Vagina (tissue), 2 donors: ENCODE results near the gene ARHGAP26. TPM values are rescaled to one million over a fixed set of nuclear protein-coding genes. Genes with fewer than 3 reads are reported as not detected.

Source experiments
- DNase-seq, 2 donors: peaks; one replicate each; pipeline ENCODE4 v3.0.0-alpha.2; 2017; ENCODE audit errors: extremely low spot score in 2 of 2
- H3K27ac ChIP-seq: fragments of 200-600 bp; sonication (generic); one replicate; pipeline ENCODE4 v1.5.1; 2019
- H3K27me3 ChIP-seq: fragments of 200-600 bp; sonication (generic); one replicate; pipeline ENCODE4 v1.5.1; 2019
- H3K36me3 ChIP-seq, 2 donors: fragments of 200-600 bp; sonication (generic); one replicate each; pipeline ENCODE4 v1.5.1; 2017 to 2019
- H3K4me1 ChIP-seq: fragments of 200-600 bp; sonication (generic); one replicate; pipeline ENCODE4 v1.5.1; 2019
- H3K4me3 ChIP-seq, 2 donors: fragments of 200-600 bp; sonication (generic); 1 replicate in 1 of 2; 2 replicates in 1 of 2; pipeline ENCODE4 v1.5.1; 2016 to 2019
- H3K9me3 ChIP-seq: fragments of 200-600 bp; sonication (generic); one replicate; pipeline ENCODE4 v1.5.1; 2019
- CTCF ChIP-seq, 3 experiments: fragments of 450-650 bp in 2 of 3; fragments of 200-600 bp in 1 of 3; sonication (generic) in 1 of 3; IDR thresholded peaks; one replicate each; pipeline ENCODE4 v1.5.1; 2017 to 2019; ENCODE audit warnings: antibody characterized with exemption in 3 of 3, mild to moderate bottlenecking in 2 of 3, moderate library complexity in 2 of 3
- POLR2A ChIP-seq, 2 donors: fragments of 450-650 bp; IDR thresholded peaks; one replicate each; pipeline ENCODE4 v1.6.1; 2017; ENCODE audit warnings: antibody characterized with exemption in 2 of 2, mild to moderate bottlenecking in 2 of 2, moderate library complexity in 2 of 2
- POLR2AphosphoS5 ChIP-seq, 2 donors: sonication (generic); formaldehyde crosslinking; IDR thresholded peaks; one replicate each; pipeline ENCODE4 v1.9.0; 2017; ENCODE audit warnings: antibody characterized with exemption in 2 of 2, mild to moderate bottlenecking in 2 of 2, low read depth in 1 of 2; ENCODE audit not compliant: insufficient read depth in 1 of 2
- intact Hi-C: fragments of 100-400 bp; cut with DNase I; formaldehyde crosslinking; loops from one replicate; pipeline ENCODE4 v1.15.1; 2023
- total RNA-seq: library from RNA; depleted of rRNA; stranded (reverse); fragments of >200 nt; gene quantifications from one replicate; pipeline ENCODE4 v1.2.3, GENCODE V29; 2016

Gene ARHGAP26
- total RNA-seq, 1 donor from 2014 or later: 42.5 TPM

DNA sequence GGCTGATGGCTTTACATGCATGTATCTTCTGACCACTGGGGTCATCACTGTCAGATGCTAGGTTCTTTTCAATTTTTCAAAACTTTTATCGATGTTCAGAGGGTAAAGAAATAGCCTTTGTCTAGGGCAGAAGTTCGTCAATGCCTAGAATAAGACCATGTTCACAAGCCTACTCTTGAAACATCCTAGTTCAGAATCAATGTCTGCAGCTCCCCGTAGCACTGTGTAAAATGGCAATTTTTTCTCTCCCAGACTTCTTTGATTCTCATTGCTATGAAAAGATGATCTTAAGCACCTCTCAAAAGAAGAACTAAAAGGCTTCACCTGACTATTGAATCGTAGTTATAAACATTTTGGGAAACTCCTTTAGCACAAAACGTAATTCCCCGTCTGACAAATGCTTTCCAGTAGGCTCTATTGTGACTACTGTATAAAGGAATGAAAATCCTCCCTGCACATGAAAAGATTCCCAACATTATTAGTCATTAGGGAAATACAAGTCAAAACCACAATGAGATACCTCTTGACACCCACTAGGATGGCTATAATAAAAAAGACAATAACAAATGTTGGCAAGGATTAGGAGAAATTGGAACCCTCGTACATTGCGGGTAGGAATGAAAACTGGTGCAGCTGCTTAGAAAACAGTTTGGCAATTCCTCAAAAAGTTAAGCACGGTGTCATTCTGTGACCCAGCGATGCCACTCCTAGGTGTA, 263.5 kb downstream of the ARHGAP26 start:
- intact Hi-C loops: no loop called here
- H3K36me3 ChIP-seq: no peaks in the 10 kb centered on the region
- no peak for TF ChIP-seq POLR2A (IDR thresholded peaks at IDR 0.05)
- peak in 1 of 2 donors; percentile 74 for TF ChIP-seq POLR2AphosphoS5 (IDR thresholded peaks at IDR 0.05; ENCODE audit: insufficient read depth in 1 of 2, low read depth in 1 of 2)
- TF ChIP-seq CTCF (IDR thresholded peaks at IDR 0.05): no peak
- H3K9me3 ChIP-seq: no peaks in the 10 kb centered on the region
- no peaks in the 10 kb centered on the region for H3K27me3 ChIP-seq
- no peak overlapping the region for H3K4me3 ChIP-seq
- no peaks in the 10 kb centered on the region for H3K4me1 ChIP-seq
- DNase-seq: no peak
- H3K27ac ChIP-seq: no peak overlapping the region

GRCh38 chr5:143036146-143036927, 266.2 kb downstream of the ARHGAP26 start:
- Histone ChIP-seq H3K27ac (no peak overlapping the region), H3K9me3 (no peaks in the 10 kb centered on the region), H3K36me3 (no peaks in the 10 kb centered on the region), H3K4me3 (no peak overlapping the region), H3K4me1 (no peaks in the 10 kb centered on the region), H3K27me3 (no peaks in the 10 kb centered on the region)
- TF ChIP-seq POLR2AphosphoS5 (IDR thresholded peaks at IDR 0.05; ENCODE audit: insufficient read depth in 1 of 2, low read depth in 1 of 2): no peak
- no peak for TF ChIP-seq CTCF (IDR thresholded peaks at IDR 0.05)
- no peak for TF ChIP-seq POLR2A (IDR thresholded peaks at IDR 0.05)
- DNase-seq: no peak
- intact Hi-C loops: no loop called here

DNA sequence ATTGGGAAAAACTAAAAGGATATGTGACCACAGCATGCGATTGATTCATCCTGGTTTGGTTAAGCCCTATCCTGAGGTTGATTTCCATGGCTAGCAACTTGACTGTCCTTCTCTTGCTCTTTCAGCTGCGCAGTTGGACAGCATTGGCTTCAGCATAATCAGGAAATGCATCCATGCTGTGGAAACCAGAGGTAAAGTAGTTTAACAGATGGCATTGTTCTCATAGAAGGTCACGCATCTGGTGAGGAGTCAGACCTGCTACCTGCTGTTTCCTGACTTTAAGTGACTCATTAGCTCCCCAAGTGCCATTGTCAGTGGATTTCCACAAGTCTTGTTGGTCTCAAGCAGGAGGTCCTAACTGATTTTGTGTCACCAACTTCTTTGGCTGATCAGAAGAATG, 266.9 kb downstream of the ARHGAP26 start:
- intact Hi-C loops: no loop called here
- TF ChIP-seq POLR2AphosphoS5 (IDR thresholded peaks at IDR 0.05; ENCODE audit: insufficient read depth in 1 of 2, low read depth in 1 of 2) (no peak), POLR2A (IDR thresholded peaks at IDR 0.05) (no peak)
- no peaks in the 10 kb centered on the region for H3K36me3 ChIP-seq

GRCh38 chr5:143037708-143038107, 267.5 kb downstream of the ARHGAP26 start:
- Histone ChIP-seq H3K27me3 (no peaks in the 10 kb centered on the region), H3K4me1 (peaks cover 8% of the 10 kb centered on the region), H3K36me3 (no peaks in the 10 kb centered on the region), H3K4me3 (no peak overlapping the region), H3K9me3 (no peaks in the 10 kb centered on the region), H3K27ac (no peak overlapping the region)
- intact Hi-C loops: no loop called here
- DNase-seq: no peak
- TF ChIP-seq POLR2AphosphoS5 (IDR thresholded peaks at IDR 0.05; ENCODE audit: insufficient read depth in 1 of 2, low read depth in 1 of 2) (no peak), POLR2A (IDR thresholded peaks at IDR 0.05) (no peak), CTCF (IDR thresholded peaks at IDR 0.05) (no peak)

More for the DNA sequence above, 266.9 kb downstream of the ARHGAP26 start:
- Histone ChIP-seq H3K27me3 (no peaks in the 10 kb centered on the region), H3K9me3 (no peaks in the 10 kb centered on the region), H3K27ac (no peak overlapping the region), H3K4me3 (no peak overlapping the region), H3K4me1 (peaks cover 5% of the 10 kb centered on the region)
- no peak for DNase-seq

GRCh38 chr5:143040622-143041021, 270.4 kb downstream of the ARHGAP26 start:
- no peak for DNase-seq
- Histone ChIP-seq H3K9me3 (no peaks in the 10 kb centered on the region), H3K36me3 (no peaks in the 10 kb centered on the region), H3K4me3 (no peak overlapping the region), H3K27me3 (no peaks in the 10 kb centered on the region), H3K27ac (no peak overlapping the region), H3K4me1 (peaks cover 15% of the 10 kb centered on the region)
- intact Hi-C loops: no loop called here
- TF ChIP-seq POLR2AphosphoS5 (IDR thresholded peaks at IDR 0.05; ENCODE audit: insufficient read depth in 1 of 2, low read depth in 1 of 2) (no peak), POLR2A (IDR thresholded peaks at IDR 0.05) (no peak), CTCF (IDR thresholded peaks at IDR 0.05) (no peak)
